ENCODE data around the gene IKZF1. TPM values are rescaled to one million over a fixed set of nuclear protein-coding genes. Genes with fewer than 3 reads are reported as not detected.

IKZF1 gene
- total and polyA plus RNA-seq, 9 of the 15 experiments (the other 6 are each of a cell fraction or from before 2014, with no cell fraction given): 12.6 to 85.3 (median 44.7) TPM

GRCh38 chr7:50353201-50353600 is 48.7 kb downstream of the IKZF1 start:
- H3K9me1 ChIP-seq (ENCODE audit: control insufficient read depth, insufficient read depth, low read length): no peaks in the 10 kb centered on the region
- H3K4me1 ChIP-seq (replicated peaks in 1 of 2; ENCODE audit: control insufficient read depth in 2 of 2, insufficient read depth in 2 of 2, low read length in 2 of 2): peaks cover 41 to 67% of the 10 kb centered on the region in 2 experiments
- in situ Hi-C loops (cut with MboI) (no loop called here), intact Hi-C loops (cut with micrococcal nuclease) (no loop called here)
- H3K27ac ChIP-seq (ENCODE audit: extremely low read depth, low read depth, low read length): no peak overlapping the region
- no TSS peak for BruUV-seq (replicated peaks)
- 90% methylated on average over 2 of the region's 2 CpGs for WGBS (ENCODE audit: insufficient coverage, low coverage, missing lambda C conversion rate)
- no peak overlapping the region for H2AFZ ChIP-seq (ENCODE audit: low read depth, low read length)
- H3K79me2 ChIP-seq (ENCODE audit: control insufficient read depth, insufficient read depth, low read length): peaks cover 65% of the 10 kb centered on the region
- no peak for DNase-seq (ENCODE audit: extremely low read depth in 1 of 4, low spot score in 3 of 4)
- H3K27me3 ChIP-seq (ENCODE audit: control insufficient read depth in 2 of 2, insufficient read depth in 2 of 2, low read length in 2 of 2): no peaks in the 10 kb centered on the region
- POLR2A ChIA-PET: interaction anchor here (0.8 to 2.2 kb wide), 3 partner anchors 11 to 14 kb away, joined by 3 to 6 read pairs (median 4); no protein-coding TSS in a partner anchor
- CTCF ChIA-PET (ENCODE audit: low intra/inter-chr PET ratio): no interaction called here
- H4K20me1 ChIP-seq (replicated peaks; ENCODE audit: control insufficient read depth, insufficient read depth, low read length): no peaks in the 10 kb centered on the region
- H3K9ac ChIP-seq (ENCODE audit: insufficient read depth in 1 of 2, low read depth in 2 of 2, low read length in 2 of 2): peak overlapping the region in 1 of 2 experiments; percentile 53; a peak in 1 of 4 replicates
- no peak overlapping the region for H3K4me2 ChIP-seq (ENCODE audit: insufficient read depth, low read length)
- FAIRE-seq: no peak
- no peak overlapping the region for H3K4me3 ChIP-seq
- peaks cover 60% of the 10 kb centered on the region for H3K36me3 ChIP-seq (ENCODE audit: control insufficient read depth, insufficient read depth, low read length)
- no peak for ATAC-seq
- H3K9me3 ChIP-seq (replicated peaks; ENCODE audit: control insufficient read depth, insufficient read depth, low read depth, low read length): no peaks in the 10 kb centered on the region
- TF ChIP-seq MLLT1 (IDR thresholded peaks at IDR 0.05) (no peak), AFF1 (IDR thresholded peaks at IDR 0.05; ENCODE audit: low read depth in 1 of 2, partially characterized antibody in 2 of 2) (no peak), ETV6 (IDR thresholded peaks at IDR 0.05; ENCODE audit: borderline replicate concordance in 1 of 2, low read depth in 2 of 2, low read length in 1 of 2) (no peak), ETV6 (CRISPR knock-in tag; IDR thresholded peaks at IDR 0.05; ENCODE audit: borderline replicate concordance) (no peak), ZNF146 (CRISPR knock-in tag; IDR thresholded peaks at IDR 0.05; ENCODE audit: unreplicated experiment) (no peak), ZNF583 (CRISPR knock-in tag; IDR thresholded peaks at IDR 0.05) (no peak)
